ENCODE data around the gene TAS1R1. TPM values are rescaled to one million over a fixed set of nuclear protein-coding genes. Genes with fewer than 3 reads are reported as not detected.

Gene TAS1R1
- polyA plus RNA-seq, 1 donor from 2014 or later: not detected

GRCh38 chr1:6603915-6604558 is 48.9 kb downstream of the TAS1R1 start:
- no peaks in the 10 kb centered on the region for H3K79me2 ChIP-seq (replicated peaks; ENCODE audit: insufficient read depth, low read length)
- no peaks in the 10 kb centered on the region for H3K9me2 ChIP-seq (ENCODE audit: insufficient read depth, low read length)
- no peak overlapping the region for H2AFZ ChIP-seq (ENCODE audit: low read depth, low read length)
- H3K27me3 ChIP-seq (ENCODE audit: insufficient read depth, low read depth, low read length): peaks cover 21% of the 10 kb centered on the region
- no peak overlapping the region for H3K9ac ChIP-seq (ENCODE audit: low read length)
- H4K20me1 ChIP-seq (ENCODE audit: insufficient read depth): no peaks in the 10 kb centered on the region
- no peak overlapping the region for H3K4me2 ChIP-seq (ENCODE audit: low read length)
- TF ChIP-seq POLR2AphosphoS5 (IDR thresholded peaks at IDR 0.05) (no peak), SMC3 (conservative IDR thresholded peaks at IDR 0.05; ENCODE audit: poor library complexity) (no peak)
- TF ChIP-seq, protein P1, sequence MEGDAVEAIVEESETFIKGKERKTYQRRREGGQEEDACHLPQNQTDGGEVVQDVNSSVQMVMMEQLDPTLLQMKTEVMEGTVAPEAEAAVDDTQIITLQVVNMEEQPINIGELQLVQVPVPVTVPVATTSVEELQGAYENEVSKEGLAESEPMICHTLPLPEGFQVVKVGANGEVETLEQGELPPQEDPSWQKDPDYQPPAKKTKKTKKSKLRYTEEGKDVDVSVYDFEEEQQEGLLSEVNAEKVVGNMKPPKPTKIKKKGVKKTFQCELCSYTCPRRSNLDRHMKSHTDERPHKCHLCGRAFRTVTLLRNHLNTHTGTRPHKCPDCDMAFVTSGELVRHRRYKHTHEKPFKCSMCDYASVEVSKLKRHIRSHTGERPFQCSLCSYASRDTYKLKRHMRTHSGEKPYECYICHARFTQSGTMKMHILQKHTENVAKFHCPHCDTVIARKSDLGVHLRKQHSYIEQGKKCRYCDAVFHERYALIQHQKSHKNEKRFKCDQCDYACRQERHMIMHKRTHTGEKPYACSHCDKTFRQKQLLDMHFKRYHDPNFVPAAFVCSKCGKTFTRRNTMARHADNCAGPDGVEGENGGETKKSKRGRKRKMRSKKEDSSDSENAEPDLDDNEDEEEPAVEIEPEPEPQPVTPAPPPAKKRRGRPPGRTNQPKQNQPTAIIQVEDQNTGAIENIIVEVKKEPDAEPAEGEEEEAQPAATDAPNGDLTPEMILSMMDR (IDR thresholded peaks at IDR 0.05; ENCODE audit: poor library complexity, severe bottlenecking): no peak
- no peaks in the 10 kb centered on the region for H3K9me3 ChIP-seq (ENCODE audit: low read length)
- H3F3A ChIP-seq (ENCODE audit: insufficient read depth, low read length, poor library complexity, severe bottlenecking): no peaks in the 10 kb centered on the region
- H3K4me3 ChIP-seq (ENCODE audit: low read length): peak overlapping the region; percentile 92
- H3K27ac ChIP-seq (ENCODE audit: low read length): no peak overlapping the region
- no peaks in the 10 kb centered on the region for H3K36me3 ChIP-seq (ENCODE audit: insufficient read depth, low read length)

- TF ChIP-seq SMC3 (conservative IDR thresholded peaks at IDR 0.05; ENCODE audit: poor library complexity) (no peak), TAF1 (IDR thresholded peaks at IDR 0.05; ENCODE audit: low read depth) (no peak), POLR2AphosphoS5 (IDR thresholded peaks at IDR 0.05) (no peak), RAD21 (conservative IDR thresholded peaks at IDR 0.05) (peak; percentile 27), REST (IDR thresholded peaks at IDR 0.05; ENCODE audit: borderline replicate concordance) (no peak)
- TF ChIP-seq, protein P1 (IDR thresholded peaks at IDR 0.05; ENCODE audit: poor library complexity, severe bottlenecking): no peak
- Histone ChIP-seq H3K4me3 (ENCODE audit: low read length) (peak overlapping the region; percentile 75), H3K4me2 (ENCODE audit: low read length) (peak overlapping the region; percentile 83), H2AFZ (ENCODE audit: low read depth, low read length) (peak overlapping the region; percentile 41), H3K79me2 (replicated peaks; ENCODE audit: insufficient read depth, low read length) (peaks cover 17% of the 10 kb centered on the region), H3K27me3 (ENCODE audit: insufficient read depth, low read depth, low read length) (no peaks in the 10 kb centered on the region), H3K36me3 (ENCODE audit: insufficient read depth, low read length) (no peaks in the 10 kb centered on the region), H3K9ac (ENCODE audit: low read length) (peak overlapping the region; percentile 75), H3K27ac (ENCODE audit: low read length) (peak overlapping the region; percentile 58), H4K20me1 (ENCODE audit: insufficient read depth) (peaks cover 8% of the 10 kb centered on the region), H3K9me3 (ENCODE audit: low read length) (no peaks in the 10 kb centered on the region), H3K9me2 (ENCODE audit: insufficient read depth, low read length) (no peaks in the 10 kb centered on the region), H3F3A (ENCODE audit: insufficient read depth, low read length, poor library complexity, severe bottlenecking) (no peaks in the 10 kb centered on the region)
Observed at GRCh38 chr1:6612641-6613360, 57.7 kb downstream of the TAS1R1 start.

Data from neural cell (in vitro differentiated cells).